H1 (cell line): ENCODE measurements around the gene MAP2K7. TPM values are rescaled to one million over a fixed set of nuclear protein-coding genes. Genes with fewer than 3 reads are reported as not detected.

Experiments used
- CTCF ChIA-PET: fragments of 300-600 bp; sonication (Branson Sonifier 250); formaldehyde crosslinking; loops from one replicate; lab custom pipeline; 2021; ENCODE audit not compliant: partially characterized antibody; lab: Charles Lee
- POLR2A ChIA-PET: fragments of 300-600 bp; sonication (Branson Sonifier 250); formaldehyde crosslinking; loops from one replicate; lab custom pipeline; 2021; ENCODE audit warnings: inconsistent platforms; ENCODE audit not compliant: partially characterized antibody; lab: Charles Lee
- DNase-seq, 2 experiments: peaks; one replicate each; pipeline versions ENCODE4 v3.0.0 to v3.0.0-alpha.2; 2010 to 2022; ENCODE audit warnings: low spot score in 2 of 2, low read depth in 1 of 2, mixed read lengths in 1 of 2
- FAIRE-seq: peaks from 2 replicates; lab custom pipeline; 2011; peaks lifted over from hg19 to GRCh38; lab: Jason Lieb, UNC
- H2AFZ ChIP-seq: 2 replicates; pipeline ENCODE4 v1.8.1; 2012; ENCODE audit warnings: low read length, inconsistent platforms
- H2AK5ac ChIP-seq: 2 replicates; pipeline ENCODE4 v1.6.1; 2013; ENCODE audit warnings: low read depth, low read length
- H2BK120ac ChIP-seq: replicated peaks from 2 replicates; pipeline ENCODE3; 2013; ENCODE audit warnings: low read depth, low read length, inconsistent platforms
- H2BK12ac ChIP-seq: 2 replicates; pipeline ENCODE4 v1.6.1; 2013; ENCODE audit warnings: low read depth, low read length
- H2BK15ac ChIP-seq: 2 replicates; pipeline ENCODE4 v1.6.1; 2013; ENCODE audit warnings: low read length
- H2BK20ac ChIP-seq: 2 replicates; pipeline ENCODE4 v1.6.1; 2013; ENCODE audit warnings: low read length
- H2BK5ac ChIP-seq: 2 replicates; pipeline ENCODE4 v1.6.1; 2013; ENCODE audit warnings: low read depth, low read length
- H3K14ac ChIP-seq: 2 replicates; pipeline ENCODE4 v1.6.1; 2013; ENCODE audit warnings: inconsistent platforms; ENCODE audit not compliant: insufficient read length
- H3K18ac ChIP-seq: 2 replicates; pipeline ENCODE4 v1.6.1; 2013; ENCODE audit warnings: low read length; ENCODE audit errors: extremely low read depth
- H3K23ac ChIP-seq: 2 replicates; pipeline ENCODE4 v1.6.1; 2013; ENCODE audit warnings: inconsistent platforms; ENCODE audit not compliant: insufficient read length
- H3K23me2 ChIP-seq: 2 replicates; pipeline ENCODE4 v1.6.1; 2013; ENCODE audit warnings: low read depth, low read length
- H3K27ac ChIP-seq: 2 replicates; pipeline ENCODE4 v1.6.1; 2011; ENCODE audit warnings: low read depth, low read length, inconsistent platforms
- H3K27me3 ChIP-seq, 4 experiments: replicated peaks in 1 of 4; 1 replicate in 1 of 4; 2 replicates in 3 of 4; pipeline versions ENCODE4 v1.6.1 to v1.8.1; 2011 to 2013; ENCODE audit warnings: low read length in 3 of 4, mild to moderate bottlenecking in 3 of 4, inconsistent platforms in 2 of 4, mixed read lengths in 2 of 4, moderate library complexity in 1 of 4; ENCODE audit not compliant: control insufficient read depth in 3 of 4, insufficient read depth in 3 of 4; ENCODE audit errors: extremely low read depth in 1 of 4
- H3K36me3 ChIP-seq, 4 experiments: 2 replicates each; pipeline versions ENCODE4 v1.6.1 to v1.8.1; 2011 to 2013; ENCODE audit warnings: mild to moderate bottlenecking in 4 of 4, low read length in 3 of 4, moderate library complexity in 2 of 4, control low read depth in 1 of 4, inconsistent platforms in 1 of 4; ENCODE audit not compliant: insufficient read depth in 4 of 4, control insufficient read depth in 2 of 4
- H3K4ac ChIP-seq: replicated peaks from 2 replicates; pipeline ENCODE3; 2013; ENCODE audit warnings: low read length, low read depth, mixed read lengths, inconsistent platforms; ENCODE audit not compliant: insufficient read length
- H3K4me1 ChIP-seq, 4 experiments: replicated peaks in 1 of 4; 1 replicate in 1 of 4; 2 replicates in 3 of 4; pipeline versions ENCODE4 v1.6.1 to v1.8.1; 2011 to 2013; ENCODE audit warnings: low read length in 3 of 4, inconsistent platforms in 2 of 4, mixed read lengths in 1 of 4; ENCODE audit not compliant: insufficient read depth in 4 of 4, control insufficient read depth in 3 of 4
- H3K4me2 ChIP-seq, 2 experiments: 2 replicates each; pipeline versions ENCODE4 v1.6.1 to v1.8.1; 2011 to 2013; ENCODE audit warnings: low read depth in 2 of 2, low read length in 2 of 2, control low read depth in 1 of 2, inconsistent platforms in 1 of 2, mild to moderate bottlenecking in 1 of 2; ENCODE audit not compliant: insufficient read depth in 1 of 2
- H3K4me3 ChIP-seq, 4 experiments: fragments of 200-600, 300-600 bp in 1 of 4; sonication (generic), shearing (Covaris generic), sonication (Bioruptor Twin) in 1 of 4; 2 replicates each; pipeline versions ENCODE4 v1.5.1 to v1.8.1; 2011 to 2016; ENCODE audit warnings: low read length in 4 of 4, low read depth in 3 of 4, control low read depth in 2 of 4, inconsistent platforms in 2 of 4, mild to moderate bottlenecking in 2 of 4, mixed read lengths in 1 of 4, moderate library complexity in 1 of 4; ENCODE audit not compliant: insufficient read depth in 2 of 4; ENCODE audit errors: extremely low read depth in 1 of 4
- H3K56ac ChIP-seq: replicated peaks from 2 replicates; pipeline ENCODE3; 2013; ENCODE audit warnings: low read depth, mild to moderate bottlenecking, mixed read lengths, low read length, inconsistent platforms; ENCODE audit not compliant: insufficient read length
- H3K79me1 ChIP-seq: 2 replicates; pipeline ENCODE4 v1.6.1; 2013; ENCODE audit warnings: low read depth, low read length, control low read depth
- H3K79me2 ChIP-seq, 2 experiments: 2 replicates each; pipeline versions ENCODE4 v1.6.1 to v1.8.1; 2012 to 2013; ENCODE audit warnings: low read length in 2 of 2, mild to moderate bottlenecking in 2 of 2, inconsistent platforms in 1 of 2; ENCODE audit not compliant: insufficient read depth in 2 of 2, control insufficient read depth in 1 of 2
- H3K9ac ChIP-seq, 4 experiments: replicated peaks in 1 of 4; 1 replicate in 1 of 4; 2 replicates in 3 of 4; pipeline versions ENCODE4 v1.6.1 to v1.8.1; 2011 to 2013; ENCODE audit warnings: low read depth in 3 of 4, low read length in 3 of 4, control low read depth in 2 of 4, mild to moderate bottlenecking in 2 of 4, moderate library complexity in 2 of 4, inconsistent platforms in 1 of 4; ENCODE audit errors: extremely low read depth in 1 of 4
- H3K9me3 ChIP-seq, 2 experiments: 2 replicates each; pipeline versions ENCODE4 v1.6.1 to v1.8.1; 2012 to 2013; ENCODE audit warnings: mild to moderate bottlenecking in 2 of 2, moderate library complexity in 2 of 2, control low read depth in 1 of 2, inconsistent platforms in 1 of 2, low read depth in 1 of 2, low read length in 1 of 2, mixed read lengths in 1 of 2; ENCODE audit not compliant: insufficient read depth in 2 of 2
- H4K20me1 ChIP-seq, 2 experiments: replicated peaks in 1 of 2; 2 replicates each; pipeline versions ENCODE3 to v1.8.1; 2011 to 2013; ENCODE audit warnings: inconsistent platforms in 2 of 2, low read length in 2 of 2, mild to moderate bottlenecking in 1 of 2; ENCODE audit not compliant: insufficient read depth in 2 of 2, control insufficient read depth in 1 of 2
- H4K5ac ChIP-seq: 2 replicates; pipeline ENCODE4 v1.6.1; 2013; ENCODE audit warnings: low read length, low read depth, mixed read lengths, inconsistent platforms; ENCODE audit not compliant: insufficient read length
- H4K8ac ChIP-seq: 2 replicates; pipeline ENCODE4 v1.8.0; 2013; ENCODE audit warnings: mild to moderate bottlenecking, moderate library complexity, low read length, inconsistent platforms; ENCODE audit not compliant: insufficient read depth; ENCODE audit errors: extremely low read depth
- H4K91ac ChIP-seq: replicated peaks from 2 replicates; pipeline ENCODE3; 2013; ENCODE audit warnings: low read length, mixed read lengths, inconsistent platforms; ENCODE audit not compliant: insufficient read length
- MAFK ChIP-seq: IDR thresholded peaks from 2 replicates; pipeline ENCODE4 v1.6.1; 2012; ENCODE audit warnings: low read depth, mild to moderate bottlenecking, improper control_type of control experiment, low read length
- TCF12 ChIP-seq: IDR thresholded peaks from 2 replicates; pipeline ENCODE4 v1.6.1; 2011; ENCODE audit warnings: low read depth, mild to moderate bottlenecking, low read length
- WGBS, 2 experiments: shearing (Covaris generic) in 1 of 2; methylation state at CpG; one replicate each; pipeline versions ENCODE4 v1.1.6 to v1.1.7; 2013 to 2015; ENCODE audit warnings: low lambda C conversion rate in 2 of 2, mixed read lengths in 2 of 2, inconsistent platforms in 1 of 2, low coverage in 1 of 2, missing lambda C conversion rate in 1 of 2; ENCODE audit not compliant: insufficient replicate concordance in 2 of 2, insufficient coverage in 1 of 2, insufficient read length in 1 of 2; ENCODE audit errors: extremely low coverage in 1 of 2, missing lambda C conversion rate in 1 of 2; 5-methylcytosine and 5-hydroxymethylcytosine counted together
- polyA plus RNA-seq, 7 experiments: library from polyadenylated mRNA; depleted of rRNA in 3 of 7; stranded (reverse) in 5 of 7; unstranded in 2 of 7; fragments of >200 nt in 5 of 7; fragments of 200-250 nt in 2 of 7; gene quantifications; 1 replicate in 5 of 7; 2 replicates in 1 of 7; 4 replicates in 1 of 7; pipeline versions ENCODE4 v1.2.1 to v1.2.3, GENCODE V29; 2011 to 2013; ENCODE audit warnings: missing spikeins in 2 of 7, mixed read lengths in 2 of 7
- total RNA-seq: library from RNA; stranded (reverse); fragmentation: NEBNext Ultra II Directional; extraction: Animal tissue kit (Norgen Biotek cat#: 25700); gene quantifications from 2 replicates; pipeline ENCODE4 v1.2.1, GENCODE V29; 2021

MAP2K7 gene
- total and polyA plus RNA-seq, 2 of the 8 experiments (the other 6 are each of a cell fraction or from before 2014, with no cell fraction given): 8.9 to 38.3 TPM

DNA sequence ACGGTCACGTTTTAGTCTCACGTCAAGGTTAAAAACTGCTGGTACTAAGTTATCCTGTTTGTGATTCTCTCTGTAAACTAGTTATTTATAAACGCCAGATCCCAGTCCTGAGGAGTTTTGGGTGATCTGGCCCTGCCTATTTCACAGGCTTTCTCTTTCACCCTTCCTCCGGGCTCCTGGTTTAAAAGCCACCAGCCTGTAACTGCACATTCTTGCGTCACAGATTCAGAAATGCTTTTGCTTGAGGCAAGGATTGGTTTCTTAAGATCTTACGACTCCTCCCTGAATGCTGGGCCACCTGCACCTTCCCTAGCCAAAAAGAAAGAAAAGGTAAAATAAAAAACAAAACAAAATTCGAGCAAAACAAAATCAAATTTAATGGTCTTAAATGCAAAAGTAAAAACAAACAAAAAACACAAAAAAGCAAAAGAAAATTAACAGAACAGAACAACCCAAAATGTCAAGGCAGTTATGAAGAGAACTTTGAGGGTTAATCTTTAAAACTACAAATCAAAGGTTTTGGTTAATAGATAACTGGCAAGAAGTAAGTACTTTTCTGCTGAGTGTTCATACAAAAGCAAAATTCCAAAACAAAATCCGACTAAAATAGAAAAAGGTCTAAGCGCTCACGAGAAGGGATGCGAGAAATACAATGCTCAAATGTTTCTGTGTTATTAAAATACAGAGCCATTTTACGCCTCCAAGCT lies 58.4 kb downstream of the MAP2K7 start:
- ChIA-PET POLR2A (no interaction called here), CTCF (interaction anchor here (0.7 kb wide), 1 partner anchor 18 kb away, joined by 5 read pairs; no protein-coding TSS in a partner anchor)
- Histone ChIP-seq H3K27me3 (no peaks in the 10 kb centered on the region), H2BK5ac (no peak overlapping the region), H3K4ac (no peak overlapping the region), H3K4me1 (no peaks in the 10 kb centered on the region), H3K79me1 (no peaks in the 10 kb centered on the region; the same call in 1 of the 2 replicates), H3K79me2 (no peaks in the 10 kb centered on the region), H2BK12ac (no peak overlapping the region), H2BK15ac (no peak overlapping the region), H3K23ac (no peak overlapping the region), H2BK120ac (no peak overlapping the region), H4K20me1 (peaks cover 5% of the 10 kb centered on the region in 2 experiments), H3K23me2 (no peaks in the 10 kb centered on the region), H3K36me3 (peaks cover 24 to 60% (median 51%) of the 10 kb centered on the region in 4 experiments), H3K56ac (no peak overlapping the region), H3K4me3 (no peak overlapping the region), H3K14ac (no peak overlapping the region), H2AK5ac (no peak overlapping the region), H4K8ac (no peak overlapping the region), H3K9me3 (no peaks in the 10 kb centered on the region), H3K4me2 (no peak overlapping the region), H3K9ac (no peak overlapping the region), H2AFZ (no peak overlapping the region), H4K91ac (no peak overlapping the region), H2BK20ac (no peak overlapping the region), H3K18ac (no peak overlapping the region), H4K5ac (no peak overlapping the region), H3K27ac (no peak overlapping the region)
- FAIRE-seq (no peak), DNase-seq (no peak)
- TF ChIP-seq MAFK (no peak), TCF12 (no peak)
- 89% methylated on average over 13 of the region's 13 CpGs; no CpG with 5 or more reads in 1 of the 2 experiments for WGBS, 2 experiments
